Astrocyte of the hippocampus (primary cell): ENCODE data around the gene PCSK9.

ENCODE experiments used
- DNase-seq: peaks from one replicate; pipeline ENCODE4 v3.0.0; 2011; ENCODE audit warnings: low read depth, low spot score

Gene PCSK9

GRCh38 chr1:55043726-55044125 lies 4.4 kb downstream of the PCSK9 start:
- no peak for DNase-seq

GRCh38 chr1:55044617-55045397 lies 5.5 kb downstream of the PCSK9 start:
- no peak for DNase-seq

- DNase-seq: no peak
These were observed 6.1 kb downstream of the PCSK9 start for GRCh38 chr1:55045430-55045829.

GRCh38 chr1:55046871-55047270 lies 7.5 kb downstream of the PCSK9 start:
- DNase-seq: no peak

- DNase-seq: no peak
These were observed 8.3 kb downstream of the PCSK9 start for GRCh38 chr1:55047611-55048010.

GRCh38 chr1:55048453-55049270 lies 9.3 kb downstream of the PCSK9 start:
- DNase-seq: no peak

GRCh38 chr1:55049271-55049913 lies 10.0 kb downstream of the PCSK9 start:
- DNase-seq: no peak

GRCh38 chr1:55049914-55050278 lies 10.5 kb downstream of the PCSK9 start:
- no peak for DNase-seq

- peak; percentile 82 for DNase-seq
These were observed 10.9 kb downstream of the PCSK9 start for GRCh38 chr1:55050283-55050682.

- no peak for DNase-seq
These were observed 11.8 kb downstream of the PCSK9 start for GRCh38 chr1:55051169-55051568.

GRCh38 chr1:55051621-55052020 lies 12.3 kb downstream of the PCSK9 start:
- DNase-seq: no peak

GRCh38 chr1:55052221-55053142 lies 13.1 kb downstream of the PCSK9 start:
- no peak for DNase-seq

- DNase-seq: no peak
These were observed 14.1 kb downstream of the PCSK9 start for GRCh38 chr1:55053265-55053954.

- no peak for DNase-seq
These were observed 15.0 kb downstream of the PCSK9 start for GRCh38 chr1:55054396-55054795.

GRCh38 chr1:55055084-55055882 lies 15.9 kb downstream of the PCSK9 start:
- no peak for DNase-seq

GRCh38 chr1:55055951-55056631 lies 16.7 kb downstream of the PCSK9 start:
- DNase-seq: no peak

GRCh38 chr1:55056632-55056992 lies 17.3 kb downstream of the PCSK9 start:
- no peak for DNase-seq

GRCh38 chr1:55057270-55057955 lies 18.1 kb downstream of the PCSK9 start:
- DNase-seq: no peak

- no peak for DNase-seq
These were observed 18.6 kb downstream of the PCSK9 start for GRCh38 chr1:55057956-55058298.
